GM21529 (cell line): ENCODE data around the gene OLFML2A.
"Not testable (repeated sequence)": the region's sequence is repeated elsewhere in the genome, so short reads cannot be mapped to it uniquely, and the experiment has no call there.

Experiments used
- ATAC-seq: cut with Tn5 transposase; IDR thresholded peaks from one replicate; pipeline ENCODE4 v1.9.1; 2021; ENCODE audit not compliant: unreplicated experiment

OLFML2A gene

DNA sequence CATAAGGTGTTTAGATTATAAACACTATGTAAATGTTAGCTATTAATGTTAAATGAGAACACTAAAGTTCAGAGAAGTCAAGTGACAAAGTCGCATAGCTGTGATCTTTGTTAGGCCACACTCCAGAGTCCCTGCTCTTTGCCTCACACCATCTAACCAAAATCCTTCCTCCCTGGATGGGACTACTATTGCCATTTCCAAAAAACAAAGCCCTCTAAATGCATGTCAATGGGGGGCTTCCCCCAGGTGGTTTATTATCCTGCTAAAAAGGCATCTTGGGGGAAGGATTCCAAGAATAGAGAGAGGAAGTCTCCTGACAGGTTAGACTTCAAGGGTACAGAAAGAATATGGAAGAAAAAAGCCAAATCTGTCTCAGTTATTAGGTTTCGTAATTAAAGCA is 16.2 kb upstream of the OLFML2A start:
- no peak for ATAC-seq

DNA sequence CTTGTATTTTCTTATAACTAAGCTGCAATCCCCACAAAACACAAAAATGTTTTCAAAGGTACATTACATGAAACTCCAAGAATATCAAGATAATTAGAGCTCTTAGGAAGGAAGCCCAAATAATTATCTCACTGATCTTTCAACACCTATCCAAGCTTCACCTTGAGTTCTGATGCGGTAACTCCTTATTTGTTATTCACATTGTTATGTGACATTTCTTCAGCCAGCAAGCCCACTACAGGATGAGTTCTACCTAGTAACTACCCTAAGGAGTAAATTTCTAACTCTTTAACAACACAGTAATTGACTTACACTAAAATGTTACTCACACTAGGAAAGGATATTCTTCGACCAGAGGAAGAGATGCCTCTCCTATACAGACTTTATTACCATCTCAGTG is 15.7 kb upstream of the OLFML2A start:
- no peak for ATAC-seq

DNA sequence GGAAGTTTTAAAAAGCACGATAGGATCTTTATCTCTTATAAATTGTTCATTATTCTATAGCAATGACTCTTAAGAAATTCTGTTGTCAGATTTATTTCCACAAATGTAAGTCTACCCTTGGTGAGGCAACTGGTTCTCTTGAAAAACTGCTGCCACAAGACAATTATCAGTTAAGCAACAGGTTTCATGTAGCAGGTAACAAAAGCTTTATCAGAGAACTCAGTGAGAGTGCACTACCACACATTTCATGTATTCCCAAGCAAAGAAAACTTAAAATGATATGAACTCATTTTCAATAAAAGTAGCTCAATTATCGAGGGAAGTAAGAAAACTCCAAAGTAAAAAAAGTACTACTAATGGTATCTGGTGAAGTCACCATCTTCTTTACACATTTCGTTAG is 15.2 kb upstream of the OLFML2A start:
- ATAC-seq = no peak

DNA sequence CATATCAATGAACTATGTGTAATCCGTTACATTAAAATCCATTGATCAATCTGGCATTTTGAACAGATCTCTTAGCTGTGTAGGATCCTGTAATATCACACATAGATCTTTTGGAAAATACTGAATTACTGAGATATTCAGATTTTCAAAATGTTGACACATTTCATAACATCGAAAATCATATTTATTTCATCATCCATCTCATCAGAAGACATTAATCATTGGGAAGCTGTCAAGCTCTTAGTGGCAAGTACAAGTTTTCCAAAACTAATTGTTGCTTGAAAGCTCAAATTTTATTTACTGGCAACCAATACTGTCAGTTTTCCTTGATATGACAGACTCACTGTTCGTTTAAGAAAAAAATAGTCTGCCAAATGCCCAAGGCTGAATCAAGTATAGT is 14.3 kb upstream of the OLFML2A start:
- ATAC-seq = no peak

DNA sequence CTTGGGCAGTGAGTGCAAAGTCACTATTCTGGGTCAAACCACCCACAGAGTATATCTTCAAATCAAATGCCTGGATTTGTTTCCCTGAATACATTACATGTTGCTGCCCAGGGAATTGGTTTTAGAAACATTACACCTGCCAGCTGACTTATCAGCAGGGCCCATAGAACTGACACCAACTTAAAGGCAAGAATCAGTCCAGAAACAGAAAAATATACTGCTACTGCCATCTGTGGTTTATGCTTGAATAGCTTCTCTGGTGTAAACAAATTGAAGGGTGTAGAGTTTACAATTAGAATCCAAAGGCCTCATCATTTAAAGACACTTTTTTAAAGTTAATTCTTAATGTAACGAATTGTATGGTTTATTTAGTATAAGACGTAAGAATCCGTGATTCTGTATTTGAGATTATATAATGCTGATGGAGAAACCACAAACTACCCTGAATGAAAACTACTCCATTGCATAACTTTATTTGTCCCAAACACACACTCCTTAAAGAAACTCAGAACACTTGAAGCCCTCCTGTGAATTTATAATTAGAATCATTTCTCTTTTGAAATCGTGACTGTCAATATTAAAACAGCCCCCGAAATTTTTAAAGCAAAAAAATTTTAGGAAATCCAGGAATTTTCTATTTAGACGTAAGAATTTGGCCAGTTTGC is 12.0 kb upstream of the OLFML2A start:
- no peak for ATAC-seq

DNA sequence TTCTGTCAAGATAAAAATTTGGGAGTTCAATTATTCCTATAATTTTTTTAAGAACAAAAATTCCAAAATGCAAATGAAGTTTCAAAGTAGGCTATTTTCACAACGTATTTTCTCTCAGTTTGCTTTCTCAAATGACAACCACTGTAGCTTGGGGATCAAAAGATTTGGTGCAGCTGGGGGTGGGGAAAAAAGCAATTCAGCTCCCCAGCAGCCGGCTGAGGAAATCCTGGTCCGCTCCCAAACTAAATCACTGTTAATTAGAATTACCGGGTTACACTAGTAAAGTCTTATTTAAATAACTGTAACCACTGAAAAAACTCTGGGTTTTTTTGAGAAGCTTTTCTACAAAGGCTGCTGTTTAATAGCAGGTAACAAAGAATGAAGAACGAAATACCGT is 11.5 kb upstream of the OLFML2A start:
- ATAC-seq = no peak

DNA sequence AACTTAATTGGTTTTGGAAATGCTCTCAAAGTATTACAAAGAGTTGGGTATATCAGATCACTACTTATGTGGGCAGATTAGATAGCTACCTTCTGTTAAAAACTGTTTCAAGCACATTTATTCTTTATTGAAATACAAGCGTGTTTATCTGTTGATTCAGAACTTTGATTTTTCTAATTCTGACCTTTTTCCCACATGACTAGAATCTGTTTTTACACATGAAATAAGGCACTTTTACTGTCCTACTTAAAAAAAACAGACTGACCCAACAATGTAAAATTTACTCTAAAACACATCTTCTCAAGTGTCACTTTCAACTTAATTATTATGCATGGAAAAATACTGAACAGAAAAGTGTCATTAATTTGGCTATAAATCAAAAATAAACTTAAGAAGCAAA is 10.6 kb upstream of the OLFML2A start:
- no peak for ATAC-seq

DNA sequence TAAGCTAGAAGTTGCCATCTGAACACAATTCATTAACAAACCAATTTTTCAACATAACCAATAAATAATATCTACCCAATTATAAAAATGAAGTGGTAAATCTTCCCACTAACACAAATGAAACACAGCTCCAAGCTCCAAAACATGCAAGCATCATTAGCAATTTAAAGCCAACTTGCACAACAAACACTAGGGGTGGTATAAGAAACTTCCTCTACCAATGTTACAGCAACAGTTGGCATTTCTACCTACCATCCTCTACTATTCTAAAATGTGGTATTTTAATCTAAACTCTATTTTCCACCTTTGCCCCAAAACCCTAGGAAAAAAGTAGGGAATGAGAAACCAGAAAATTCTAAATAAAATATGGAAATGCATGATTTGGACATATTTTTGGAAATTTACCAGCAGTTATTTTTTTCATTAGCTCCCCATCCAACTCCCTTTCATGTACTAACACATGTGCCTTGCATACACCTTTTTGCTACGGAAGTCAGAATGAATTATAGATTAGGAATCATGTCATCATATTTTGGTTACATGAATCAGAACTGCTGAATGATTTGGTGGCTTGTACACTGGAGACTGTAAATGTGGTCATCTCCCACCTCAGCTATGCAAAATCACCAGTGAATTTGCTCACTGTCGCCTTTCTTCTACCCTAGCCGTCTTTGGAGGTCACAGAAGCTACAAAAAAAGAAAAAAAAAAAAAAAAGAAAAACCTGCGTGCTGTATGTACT is 9.9 kb upstream of the OLFML2A start:
- ATAC-seq = no peak

DNA sequence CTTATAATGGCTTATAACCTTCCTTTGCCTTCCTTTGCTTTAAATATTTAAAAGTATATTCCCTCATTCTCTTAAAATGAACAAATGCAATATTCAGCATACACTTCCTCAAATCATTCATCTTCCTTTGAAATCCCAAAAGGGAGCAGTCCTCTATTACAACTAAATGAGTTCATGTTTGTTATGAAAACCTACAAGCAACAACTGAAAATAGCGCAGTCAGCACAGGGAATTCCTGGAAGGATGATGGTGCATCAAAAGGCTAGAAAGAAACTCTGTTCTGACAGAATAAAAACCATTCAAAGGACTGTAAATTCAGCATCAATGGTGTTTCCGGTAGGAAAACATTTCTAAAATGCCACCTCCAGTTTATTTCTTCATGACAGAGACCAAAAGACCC is 9.1 kb upstream of the OLFML2A start:
- no peak for ATAC-seq

DNA sequence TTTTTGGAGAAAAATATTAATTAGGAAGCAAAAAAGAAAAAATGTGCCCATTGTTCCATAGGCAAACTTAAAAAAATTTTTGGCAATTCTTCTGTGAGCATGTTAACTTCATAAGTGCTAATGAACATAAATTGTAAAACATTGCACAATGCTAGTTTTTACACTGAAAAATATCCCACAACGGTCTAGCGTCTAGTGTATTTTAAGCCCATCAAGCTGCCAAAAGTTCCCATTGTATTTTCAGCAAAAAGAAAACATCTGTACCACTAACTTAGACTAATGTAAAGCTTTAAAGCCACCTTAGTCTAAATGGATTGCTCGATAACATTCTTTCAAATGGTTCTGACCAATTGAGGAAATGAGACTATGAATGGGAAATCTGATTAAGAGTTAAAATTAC is 8.6 kb upstream of the OLFML2A start:
- no peak for ATAC-seq

DNA sequence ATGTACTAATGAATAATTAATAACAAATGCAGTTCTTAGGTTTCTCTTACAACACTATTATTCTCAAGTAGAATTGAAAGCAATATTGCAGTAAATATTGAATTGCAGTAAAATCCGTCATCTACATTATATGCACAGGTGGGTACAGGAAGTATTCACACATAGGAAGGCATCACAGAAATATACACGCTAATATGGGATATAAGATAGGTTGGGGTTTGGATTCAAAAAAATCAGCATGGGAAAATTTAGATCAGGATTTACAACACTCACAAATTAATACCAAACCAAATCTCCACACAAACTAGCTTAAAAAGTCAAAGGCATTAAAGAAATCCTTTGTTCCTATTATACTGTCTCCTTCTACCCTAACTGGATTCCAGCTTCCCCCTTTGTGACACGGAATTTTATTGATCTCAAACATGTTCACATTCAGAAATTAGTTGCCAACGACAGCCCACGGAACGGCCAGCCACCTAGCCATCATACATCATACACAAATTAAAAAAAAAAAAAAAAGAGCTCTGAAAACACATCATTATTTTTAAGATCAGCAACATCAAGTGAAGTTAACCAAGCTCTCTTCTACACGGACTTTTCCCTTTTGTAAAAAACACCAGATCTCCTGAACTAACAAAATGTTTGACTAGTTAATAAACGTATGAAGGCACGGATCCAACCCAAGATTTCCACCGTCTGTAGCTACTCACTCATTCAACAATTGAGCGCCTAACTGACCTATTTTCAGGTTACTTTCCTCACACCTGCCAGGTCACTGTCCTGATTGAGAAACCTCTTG is 8.0 kb upstream of the OLFML2A start:
- no peak for ATAC-seq

DNA sequence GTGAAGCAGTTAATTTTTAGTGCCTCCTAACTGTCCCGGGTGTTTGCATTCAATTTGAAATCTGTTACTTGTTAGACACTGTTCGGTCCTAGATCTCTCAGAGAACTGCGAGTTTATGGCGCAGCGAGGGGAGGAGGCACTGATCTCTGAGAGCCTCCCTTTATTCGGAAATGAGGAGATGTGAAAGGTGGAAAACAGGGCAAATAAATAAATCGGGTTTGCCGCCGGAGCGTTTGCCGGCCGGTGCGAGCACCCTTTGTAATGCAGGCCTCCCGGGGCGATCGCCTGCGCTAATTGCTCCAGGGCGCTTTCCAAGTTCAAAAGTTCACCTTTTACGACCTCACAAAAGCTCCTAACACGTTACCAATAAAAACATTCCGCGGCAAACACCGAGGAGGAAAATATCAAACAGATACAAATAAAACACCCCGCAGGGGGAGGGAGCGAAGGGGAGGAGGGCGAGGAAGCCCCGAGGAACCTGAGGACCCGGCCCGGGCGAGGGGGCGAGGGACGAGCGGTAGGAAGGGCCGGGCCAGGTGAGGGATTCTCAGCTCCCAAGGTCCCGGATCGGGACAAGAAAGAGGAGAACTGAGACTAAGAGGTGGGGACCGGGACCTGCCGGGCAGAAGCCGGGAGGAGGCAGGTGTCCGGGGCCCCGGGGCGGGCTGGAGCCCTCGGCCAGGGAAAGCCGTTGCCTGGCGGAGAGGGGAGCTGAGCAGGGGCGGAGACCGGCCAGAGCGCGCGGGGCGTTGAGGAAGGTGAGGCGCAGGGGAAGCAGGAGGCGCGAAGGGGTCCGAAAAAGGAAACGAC is 7.2 kb upstream of the OLFML2A start:
- no peak for ATAC-seq

DNA sequence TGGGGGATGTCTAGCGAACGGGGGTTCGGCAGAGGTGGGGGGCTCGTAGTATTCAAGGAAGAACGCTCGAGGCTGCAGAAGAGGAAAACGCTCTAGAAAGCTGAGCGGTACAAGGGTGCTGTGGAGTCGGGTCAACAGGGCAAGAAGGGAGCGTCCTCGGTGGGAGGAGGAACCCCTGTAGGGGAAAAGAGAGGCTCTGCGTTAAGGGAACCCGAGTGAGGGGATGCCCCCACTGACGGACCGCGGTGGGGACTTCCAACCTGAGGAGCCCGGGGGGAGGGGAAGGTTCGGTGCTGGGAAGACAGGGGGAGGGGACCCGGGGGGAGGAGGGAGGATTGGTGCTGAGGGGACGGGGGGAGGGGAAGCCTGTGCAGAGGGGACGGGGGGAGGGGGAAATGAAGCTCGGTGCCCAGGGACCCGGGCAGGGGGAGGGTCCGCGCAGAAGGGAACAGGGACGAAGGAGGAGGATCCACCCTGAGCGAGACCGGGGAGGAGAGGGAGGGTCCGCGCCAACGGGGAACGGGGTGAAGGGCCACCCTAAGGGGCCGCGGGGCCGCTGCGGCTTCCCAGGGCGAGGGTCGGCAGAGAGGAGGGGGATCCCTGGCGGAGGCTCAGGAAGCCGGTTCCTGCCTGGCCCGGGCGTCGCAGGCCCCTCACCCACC is 6.4 kb upstream of the OLFML2A start:
- ATAC-seq = no peak

DNA sequence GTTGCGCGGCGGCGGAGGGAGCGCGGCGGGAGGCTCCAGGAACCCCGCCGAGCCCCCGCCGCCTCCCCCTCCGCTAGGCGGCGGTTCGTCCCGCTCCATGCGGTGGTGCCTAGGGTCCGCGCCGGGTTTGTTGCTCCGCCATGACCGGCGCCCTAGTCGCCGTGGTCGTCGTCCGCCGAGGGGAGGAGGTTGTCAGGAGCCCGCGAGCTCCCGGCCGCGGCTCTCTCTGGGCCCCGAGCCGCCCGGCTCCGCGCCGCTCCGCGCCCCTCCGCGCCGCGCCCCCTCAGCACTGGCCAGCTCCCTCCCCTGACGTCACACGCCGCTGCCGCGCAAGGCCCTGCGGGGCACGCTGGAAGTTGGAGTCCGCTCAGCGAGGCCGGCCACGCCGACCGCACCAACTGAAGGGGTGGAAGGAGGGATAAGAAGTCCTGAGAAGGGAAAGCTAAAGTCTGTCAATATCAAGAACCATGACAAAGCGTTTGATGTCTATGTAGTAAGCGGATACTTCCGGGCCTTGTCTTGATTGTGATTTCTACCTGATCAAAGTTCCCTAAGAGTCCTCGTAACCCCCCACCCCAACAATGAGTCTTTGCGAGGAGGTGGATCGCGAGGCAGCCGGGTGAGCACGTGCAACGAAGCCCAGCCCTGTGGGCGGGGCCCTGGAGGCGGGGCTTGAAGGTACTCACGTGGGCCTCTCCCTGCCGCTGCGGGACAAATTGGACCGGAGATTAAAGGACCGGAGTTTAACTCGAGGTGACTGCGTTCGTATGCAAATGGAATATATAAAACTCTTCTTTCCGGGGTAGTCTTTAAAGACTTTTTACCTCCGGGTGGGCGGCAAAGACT is 5.7 kb upstream of the OLFML2A start, which contains the start of gene NR6A1:
NR6A1 (minus strand) TSS at position 291 of the 846 bp plus-strand sequence.
- ATAC-seq = peak; percentile 80

DNA sequence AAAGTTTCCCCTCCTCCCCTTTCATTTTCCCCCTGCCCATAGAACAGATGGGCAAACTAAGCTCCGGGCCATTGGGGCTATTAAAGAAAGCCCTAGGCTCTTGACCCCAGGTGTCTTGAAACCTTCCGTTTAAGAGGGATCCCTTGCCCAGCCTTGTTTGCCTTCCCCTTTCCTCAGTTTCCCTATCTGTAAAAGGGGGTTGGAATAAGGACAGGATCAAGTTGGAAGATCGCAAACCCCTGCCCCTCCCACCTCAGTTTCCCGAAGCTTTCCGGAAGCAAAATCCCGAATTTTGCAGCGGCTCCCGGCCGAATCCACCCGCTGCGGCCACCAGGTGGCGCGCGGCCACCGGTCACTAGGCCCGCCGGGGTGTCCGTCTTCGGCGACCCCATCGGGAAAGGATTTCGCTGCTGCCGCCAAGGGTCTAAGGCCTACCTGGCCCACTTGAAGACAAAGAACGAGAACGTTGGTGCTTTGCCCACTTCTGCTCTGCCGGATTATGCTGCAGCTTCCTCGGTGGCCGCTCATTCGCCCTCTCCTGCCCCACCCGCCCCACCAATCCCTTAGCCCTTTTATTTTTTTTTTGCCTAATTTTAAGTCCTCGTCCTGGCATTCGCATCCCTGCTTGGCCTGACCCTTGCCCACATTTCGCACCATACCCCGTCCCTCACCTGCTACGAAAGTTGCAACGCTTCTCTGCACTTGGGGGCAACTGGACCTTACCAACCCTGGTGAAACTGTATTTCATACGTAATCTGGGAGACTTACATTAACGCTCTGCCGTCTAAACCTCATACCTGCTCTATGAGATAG is 4.9 kb upstream of the OLFML2A start:
- no peak for ATAC-seq

DNA sequence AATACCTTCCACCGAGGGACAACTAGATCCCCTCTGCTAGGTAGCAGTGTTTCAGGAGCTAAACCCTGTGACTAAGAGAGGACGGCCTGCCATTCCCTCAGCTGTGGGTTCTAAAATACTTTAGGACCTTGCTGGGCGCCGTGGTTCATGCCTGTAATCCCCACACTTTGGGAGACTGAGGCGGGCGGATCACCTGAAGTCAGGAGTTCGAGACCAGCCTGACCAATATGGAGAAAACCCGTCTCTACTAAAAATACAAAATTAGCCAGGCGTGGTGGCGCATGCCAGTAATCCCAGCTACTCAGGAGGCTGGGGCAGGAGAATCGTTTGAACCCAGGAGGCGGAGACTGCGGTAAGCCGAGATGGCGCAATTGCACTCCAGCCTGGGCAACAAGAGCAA is 4.1 kb upstream of the OLFML2A start:
- ATAC-seq = not testable (repeated sequence)

DNA sequence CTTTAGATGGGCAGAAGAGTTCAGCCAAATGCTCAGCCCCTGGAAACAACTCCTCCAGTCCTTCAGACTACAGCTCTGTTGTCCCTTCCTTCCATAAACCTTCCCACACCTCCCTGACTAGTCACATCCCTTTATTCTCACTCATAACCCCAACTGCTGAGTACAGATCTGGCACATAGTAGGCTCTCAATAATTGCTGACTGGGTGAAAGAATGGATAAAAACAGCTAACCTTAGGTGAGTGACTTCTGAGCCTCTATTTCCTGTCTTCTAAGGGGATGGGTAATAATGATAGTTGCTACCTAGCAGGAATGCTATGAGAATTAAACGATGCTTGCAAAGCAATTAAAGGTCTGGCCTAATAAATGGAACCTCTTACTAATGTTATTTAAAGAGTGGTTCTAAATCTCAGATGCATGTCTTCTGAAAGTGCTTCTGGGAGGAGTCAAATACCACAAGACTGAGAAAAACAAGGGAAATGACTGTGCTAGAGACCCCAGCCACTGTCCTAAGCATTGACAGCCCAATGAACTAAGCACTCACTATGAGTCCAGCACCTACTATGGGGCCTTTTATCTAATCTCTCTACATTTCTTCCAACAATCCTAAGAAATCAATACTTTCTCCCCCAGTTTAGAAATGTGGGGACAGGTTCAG is 3.3 kb upstream of the OLFML2A start:
- no peak for ATAC-seq
